DOHH2 (cell line): ENCODE measurements around the gene SNCAIP.

Experiments
- H3F3A ChIP-seq: fragments of 200-600 bp; sonication (generic), shearing (Covaris generic); 2 replicates; pipeline ENCODE4 v1.6.0; 2016; ENCODE audit warnings: antibody characterized with exemption, mild to moderate bottlenecking; ENCODE audit not compliant: control insufficient read depth, insufficient read depth
- H3K27ac ChIP-seq: fragments of 200-600 bp; sonication (generic); 2 replicates; pipeline ENCODE4 v1.5.1; 2014; ENCODE audit warnings: low read depth, mild to moderate bottlenecking, low read length, moderate library complexity
- H3K27me3 ChIP-seq: fragments of 200-600 bp; sonication (generic); 2 replicates; pipeline ENCODE4 v1.6.1; 2014; ENCODE audit warnings: mild to moderate bottlenecking, low read length, mixed read lengths; ENCODE audit not compliant: control insufficient read depth
- H3K36me3 ChIP-seq: fragments of 200-600 bp; sonication (generic); 2 replicates; pipeline ENCODE4 v1.6.1; 2014; ENCODE audit warnings: mild to moderate bottlenecking, low read length, moderate library complexity, mixed read lengths; ENCODE audit not compliant: control insufficient read depth
- H3K4me1 ChIP-seq: fragments of 200-600 bp; sonication (generic); 2 replicates; pipeline ENCODE4 v1.6.1; 2014; ENCODE audit warnings: mild to moderate bottlenecking, low read length, mixed read lengths; ENCODE audit not compliant: control insufficient read depth
- H3K4me2 ChIP-seq: fragments of 200-600 bp; sonication (generic); 2 replicates; pipeline ENCODE4 v1.6.0; 2014; ENCODE audit warnings: mild to moderate bottlenecking, low read length, moderate library complexity
- H3K4me3 ChIP-seq: fragments of 200-600 bp; sonication (generic); 2 replicates; pipeline ENCODE4 v1.5.1; 2014; ENCODE audit warnings: mild to moderate bottlenecking, low read length, mixed read lengths
- H3K79me2 ChIP-seq: fragments of 200-600 bp; sonication (generic); 2 replicates; pipeline ENCODE4 v1.6.1; 2014; ENCODE audit warnings: mild to moderate bottlenecking, low read length, mixed read lengths; ENCODE audit not compliant: control insufficient read depth
- H3K9me2 ChIP-seq: fragments of 200-600 bp; sonication (generic); replicated peaks from 2 replicates; pipeline ENCODE4 v1.6.1; 2014; ENCODE audit warnings: mild to moderate bottlenecking, low read length, mixed read lengths; ENCODE audit not compliant: control insufficient read depth
- H3K9me3 ChIP-seq: fragments of 200-600 bp; sonication (generic); 2 replicates; pipeline ENCODE4 v1.6.1; 2014; ENCODE audit warnings: antibody characterized with exemption, low read length, mixed read lengths; ENCODE audit not compliant: control insufficient read depth, insufficient read depth
- H4K20me1 ChIP-seq: fragments of 200-600 bp; sonication (generic); 2 replicates; pipeline ENCODE4 v1.6.0; 2014; ENCODE audit warnings: low read depth, mild to moderate bottlenecking, antibody characterized with exemption, low read length, moderate library complexity; ENCODE audit not compliant: control insufficient read depth, insufficient read depth
- EZH2phosphoT487 ChIP-seq: fragments of 200-600 bp; sonication (generic); IDR thresholded peaks from 2 replicates; pipeline ENCODE4 v1.6.1; 2017; ENCODE audit warnings: borderline replicate concordance, mild to moderate bottlenecking, antibody characterized with exemption, low read length, moderate library complexity, mixed read lengths
- TF ChIP-seq, protein P1 (sequence below): fragments of 200-600 bp; sonication (generic); IDR thresholded peaks from one replicate; pipeline ENCODE4 v1.5.1; 2014; ENCODE audit warnings: antibody characterized with exemption, mild to moderate bottlenecking, low read depth, low read length; ENCODE audit not compliant: poor library complexity, severe bottlenecking

The SNCAIP gene

DNA sequence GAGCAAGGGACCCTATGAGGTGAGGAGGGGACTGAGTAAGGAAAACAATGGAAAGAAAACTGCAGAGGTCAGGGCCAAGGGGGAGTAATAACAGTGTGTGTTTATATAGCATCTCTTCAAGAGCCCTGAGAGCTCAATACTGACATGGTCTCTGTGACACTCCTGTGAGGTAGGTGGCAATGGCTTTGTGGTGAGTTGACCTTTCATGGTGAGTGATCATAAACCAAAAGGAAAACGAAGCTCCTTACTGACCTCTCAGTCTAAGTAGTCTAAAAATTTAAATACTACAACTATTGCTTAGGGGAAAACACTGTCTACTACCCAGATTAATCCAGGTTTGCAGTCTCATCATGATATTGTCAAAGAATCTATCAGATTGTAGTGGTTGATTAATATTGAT is 130.9 kb downstream of the SNCAIP start:
- Histone ChIP-seq H3K9me2 (no peaks in the 10 kb centered on the region), H3K4me3 (no peak overlapping the region), H3F3A (no peaks in the 10 kb centered on the region), H3K4me1 (no peaks in the 10 kb centered on the region), H3K79me2 (no peaks in the 10 kb centered on the region), H3K27me3 (no peaks in the 10 kb centered on the region), H4K20me1 (no peaks in the 10 kb centered on the region), H3K36me3 (no peaks in the 10 kb centered on the region), H3K27ac (no peak overlapping the region), H3K4me2 (no peak overlapping the region), H3K9me3 (no peaks in the 10 kb centered on the region)
- no peak for TF ChIP-seq EZH2phosphoT487
- TF ChIP-seq, protein P1, sequence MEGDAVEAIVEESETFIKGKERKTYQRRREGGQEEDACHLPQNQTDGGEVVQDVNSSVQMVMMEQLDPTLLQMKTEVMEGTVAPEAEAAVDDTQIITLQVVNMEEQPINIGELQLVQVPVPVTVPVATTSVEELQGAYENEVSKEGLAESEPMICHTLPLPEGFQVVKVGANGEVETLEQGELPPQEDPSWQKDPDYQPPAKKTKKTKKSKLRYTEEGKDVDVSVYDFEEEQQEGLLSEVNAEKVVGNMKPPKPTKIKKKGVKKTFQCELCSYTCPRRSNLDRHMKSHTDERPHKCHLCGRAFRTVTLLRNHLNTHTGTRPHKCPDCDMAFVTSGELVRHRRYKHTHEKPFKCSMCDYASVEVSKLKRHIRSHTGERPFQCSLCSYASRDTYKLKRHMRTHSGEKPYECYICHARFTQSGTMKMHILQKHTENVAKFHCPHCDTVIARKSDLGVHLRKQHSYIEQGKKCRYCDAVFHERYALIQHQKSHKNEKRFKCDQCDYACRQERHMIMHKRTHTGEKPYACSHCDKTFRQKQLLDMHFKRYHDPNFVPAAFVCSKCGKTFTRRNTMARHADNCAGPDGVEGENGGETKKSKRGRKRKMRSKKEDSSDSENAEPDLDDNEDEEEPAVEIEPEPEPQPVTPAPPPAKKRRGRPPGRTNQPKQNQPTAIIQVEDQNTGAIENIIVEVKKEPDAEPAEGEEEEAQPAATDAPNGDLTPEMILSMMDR, result no peak

DNA sequence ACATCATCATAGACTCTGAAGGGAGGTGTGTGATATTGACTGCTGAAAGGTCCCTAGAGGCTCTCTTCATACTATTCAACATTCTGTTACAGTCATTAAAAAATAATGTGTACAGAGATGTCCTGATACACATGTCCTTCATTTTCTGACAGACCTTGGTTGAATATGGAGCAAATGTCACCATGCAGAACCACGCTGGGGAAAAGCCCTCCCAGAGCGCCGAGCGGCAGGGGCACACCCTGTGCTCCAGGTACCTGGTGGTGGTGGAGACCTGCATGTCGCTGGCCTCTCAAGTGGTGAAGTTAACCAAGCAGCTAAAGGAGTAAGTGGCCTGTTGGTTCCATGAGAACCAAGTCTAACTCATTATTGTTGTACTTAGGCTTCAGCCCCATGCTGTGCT is 132.4 kb downstream of the SNCAIP start:
- no peaks in the 10 kb centered on the region for H3K4me1 ChIP-seq
- H4K20me1 ChIP-seq, result no peaks in the 10 kb centered on the region
- no peaks in the 10 kb centered on the region for H3K9me3 ChIP-seq
- no peak overlapping the region for H3K27ac ChIP-seq
- no peak overlapping the region for H3K4me3 ChIP-seq
- no peaks in the 10 kb centered on the region for H3K27me3 ChIP-seq
- H3F3A ChIP-seq, result no peaks in the 10 kb centered on the region
- no peaks in the 10 kb centered on the region for H3K36me3 ChIP-seq
- H3K79me2 ChIP-seq, result no peaks in the 10 kb centered on the region
- no peaks in the 10 kb centered on the region for H3K9me2 ChIP-seq
- H3K4me2 ChIP-seq, result no peak overlapping the region
- no peak for TF ChIP-seq EZH2phosphoT487
- TF ChIP-seq, protein P1, result no peak

DNA sequence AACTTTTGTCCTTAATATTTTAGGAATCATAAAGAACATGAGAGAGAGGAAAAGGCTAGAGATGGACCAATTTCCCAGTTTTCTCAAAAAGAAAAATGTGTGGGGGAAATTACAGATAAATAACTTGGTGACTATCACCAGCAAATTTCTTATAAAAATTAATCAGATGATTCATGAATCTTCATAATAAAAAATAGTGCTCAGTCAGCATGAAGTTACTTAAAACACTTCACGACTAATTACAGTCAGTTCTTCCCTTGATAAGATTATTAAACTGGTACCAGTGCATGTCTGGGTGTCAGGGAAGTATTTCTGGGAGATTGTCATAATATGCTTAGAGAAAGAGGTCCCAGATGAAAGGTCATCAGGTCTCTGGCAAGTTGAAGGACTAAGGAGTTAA is 133.0 kb downstream of the SNCAIP start:
- no peaks in the 10 kb centered on the region for H3K9me3 ChIP-seq
- no peaks in the 10 kb centered on the region for H3K27me3 ChIP-seq

More for the DNA sequence above, 133.0 kb downstream of the SNCAIP start:
- H3K9me2 ChIP-seq, result no peaks in the 10 kb centered on the region
- H3K36me3 ChIP-seq, result no peaks in the 10 kb centered on the region
- no peak overlapping the region for H3K4me2 ChIP-seq
- H4K20me1 ChIP-seq, result no peaks in the 10 kb centered on the region
- no peaks in the 10 kb centered on the region for H3K79me2 ChIP-seq
- TF ChIP-seq, protein P1, result no peak
- no peak for TF ChIP-seq EZH2phosphoT487
- H3K27ac ChIP-seq, result no peak overlapping the region
- no peaks in the 10 kb centered on the region for H3F3A ChIP-seq
- H3K4me1 ChIP-seq, result no peaks in the 10 kb centered on the region
- no peak overlapping the region for H3K4me3 ChIP-seq
